Kidney tubule cell (primary cell): Measurements from ENCODE around the gene TTR.

ENCODE experiments used
- DNase-seq: peaks from one replicate; pipeline ENCODE4 v3.0.0-alpha.2; 2018; ENCODE audit warnings: low spot score

TTR gene

DNA sequence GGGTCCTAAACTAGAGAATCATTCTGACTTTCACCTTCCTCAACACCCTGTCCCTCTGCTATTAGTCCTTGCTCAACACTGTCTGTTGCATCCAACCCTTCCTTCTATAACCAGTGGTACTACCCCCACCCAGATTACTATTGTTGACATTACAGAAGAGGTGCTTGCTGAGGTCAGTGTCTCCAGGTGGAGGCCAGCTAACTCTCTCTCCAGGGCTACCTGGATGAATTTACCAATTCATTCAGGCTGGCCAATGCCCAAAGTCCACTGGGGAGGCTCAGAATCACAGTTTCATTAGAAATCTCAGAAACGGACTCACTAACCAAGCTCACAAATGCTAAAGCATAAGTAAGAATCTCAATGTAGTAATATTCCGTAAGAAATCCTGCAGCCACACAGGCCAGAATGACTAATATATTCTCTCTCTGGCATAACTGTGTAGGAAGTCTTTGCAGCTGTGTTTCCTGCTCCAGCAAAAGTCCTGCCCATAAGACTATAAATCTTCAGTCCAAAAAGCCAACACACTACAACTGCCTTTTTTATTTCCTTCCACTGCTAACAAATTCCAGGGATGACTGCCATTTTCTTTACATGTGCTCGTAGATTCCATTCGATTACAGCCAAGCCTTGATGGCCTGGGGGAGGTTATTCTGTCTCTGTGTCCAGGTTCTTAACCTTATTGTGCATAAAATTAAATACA is 10.0 kb upstream of the TTR start:
- peak; percentile 56 for DNase-seq

DNA sequence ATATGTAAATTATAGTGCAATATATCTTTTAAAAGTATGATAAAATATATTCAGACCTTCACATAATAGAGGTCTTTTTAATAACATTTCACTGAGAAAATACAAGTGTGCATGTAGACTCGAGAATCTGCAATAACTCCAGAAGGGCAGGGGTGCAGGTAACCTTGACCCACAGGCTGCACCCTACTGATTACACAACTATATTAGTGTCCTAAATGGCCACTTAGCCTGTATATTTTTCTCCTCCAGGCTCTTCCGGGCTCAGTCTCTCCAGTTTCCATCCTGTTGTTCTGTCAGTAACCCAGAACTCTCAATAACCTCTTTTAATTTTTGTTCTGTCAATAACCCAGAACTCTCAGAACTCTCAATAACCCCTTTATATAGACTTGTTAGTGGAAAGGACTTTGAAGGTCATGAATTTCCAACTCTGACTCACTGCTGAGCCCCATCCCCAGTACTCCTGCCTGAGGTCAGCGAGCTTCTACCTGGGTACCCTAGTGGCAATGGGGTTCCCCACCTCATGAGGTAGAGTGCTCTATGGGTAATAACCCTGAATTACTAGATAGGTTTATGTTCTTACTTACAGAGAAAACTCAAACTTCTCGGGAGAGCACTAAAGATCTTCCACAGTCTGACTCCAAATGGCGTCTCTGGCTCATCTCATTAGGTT is 8.4 kb upstream of the TTR start:
- DNase-seq: no peak

DNA sequence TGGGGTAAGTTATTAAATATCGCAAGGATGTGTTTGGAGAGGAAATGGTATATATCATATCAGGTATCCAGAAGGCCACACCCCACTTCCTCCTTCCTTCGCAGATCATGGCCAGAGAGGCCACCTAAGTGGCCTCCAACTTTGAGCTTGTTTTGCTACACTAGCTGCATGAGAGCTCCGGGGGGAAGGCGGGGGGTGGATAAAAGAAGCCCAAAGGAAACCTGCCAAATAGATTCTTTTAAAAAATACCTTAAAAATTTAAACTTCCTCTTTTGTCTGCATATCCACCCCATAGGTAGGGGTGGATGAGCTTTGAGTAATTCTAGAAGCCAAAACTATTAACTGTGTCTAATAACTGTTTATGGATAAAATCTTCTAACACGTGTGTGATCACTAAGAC is 5.7 kb upstream of the TTR start:
- DNase-seq: no peak

DNA sequence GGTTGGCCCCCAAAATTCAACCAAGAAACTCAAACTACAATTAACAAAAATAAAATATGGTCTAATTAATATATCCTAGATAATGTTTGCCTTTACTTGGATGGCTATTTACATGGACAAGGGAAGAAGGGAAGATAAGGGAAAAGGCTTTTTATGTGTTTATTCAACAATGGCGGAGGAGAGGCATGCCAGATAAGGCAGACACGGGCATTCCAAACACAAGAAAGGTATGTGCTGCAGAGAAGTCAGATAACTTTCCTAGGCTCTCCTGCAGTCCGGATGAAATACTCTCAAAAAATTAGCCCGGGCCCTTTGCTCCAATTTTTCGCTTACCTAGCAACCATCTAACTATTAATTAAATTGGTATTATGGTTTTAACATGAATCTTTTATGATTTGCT is 5.1 kb upstream of the TTR start:
- no peak for DNase-seq

DNA sequence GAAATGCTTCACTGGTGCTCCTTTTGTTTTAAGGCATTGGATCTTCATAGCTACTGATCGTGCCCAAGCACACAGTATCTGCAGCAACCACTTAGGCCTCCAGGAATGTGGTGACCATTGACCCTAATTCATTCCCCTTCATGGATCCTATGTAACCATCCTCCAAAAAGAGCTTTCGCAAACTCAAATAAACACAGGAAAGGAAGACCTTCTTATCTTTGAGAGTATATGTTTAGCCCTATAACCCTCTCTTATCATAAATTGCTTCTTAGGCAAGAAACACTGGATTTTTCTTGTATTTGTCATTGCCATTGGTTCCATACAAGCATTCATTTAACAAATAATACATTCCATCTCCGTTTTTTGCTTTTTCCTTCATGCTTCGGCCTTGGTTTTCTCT is 4.1 kb upstream of the TTR start:
- no peak for DNase-seq

DNA sequence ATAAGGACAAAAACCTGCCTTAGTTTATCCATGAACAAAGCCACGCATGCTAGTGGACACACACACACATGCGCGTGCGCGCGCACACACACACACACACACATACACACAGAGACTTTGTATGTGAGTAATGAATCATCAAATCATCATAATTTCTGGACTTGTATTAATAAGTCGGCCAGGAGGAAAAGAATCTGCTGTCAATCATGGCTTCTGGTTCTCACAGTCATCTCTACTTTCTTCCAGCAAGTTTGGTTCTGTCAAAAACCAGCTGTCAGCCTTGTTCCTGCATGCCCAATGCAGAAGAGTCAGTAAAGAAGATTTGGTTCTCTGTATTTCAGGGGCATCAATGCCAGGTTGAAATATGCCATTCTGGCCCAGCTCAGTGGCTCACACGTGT is 1.1 kb upstream of the TTR start:
- no peak for DNase-seq

DNA sequence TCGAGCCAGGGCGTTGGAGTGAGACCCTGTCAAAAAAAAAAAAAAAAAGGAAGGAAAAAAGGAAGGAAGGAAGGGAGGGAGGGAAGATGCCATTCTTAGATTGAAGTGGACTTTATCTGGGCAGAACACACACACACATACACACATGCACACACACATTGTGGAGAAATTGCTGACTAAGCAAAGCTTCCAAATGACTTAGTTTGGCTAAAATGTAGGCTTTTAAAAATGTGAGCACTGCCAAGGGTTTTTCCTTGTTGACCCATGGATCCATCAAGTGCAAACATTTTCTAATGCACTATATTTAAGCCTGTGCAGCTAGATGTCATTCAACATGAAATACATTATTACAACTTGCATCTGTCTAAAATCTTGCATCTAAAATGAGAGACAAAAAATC is 564 bp upstream of the TTR start:
- DNase-seq: no peak

DNA sequence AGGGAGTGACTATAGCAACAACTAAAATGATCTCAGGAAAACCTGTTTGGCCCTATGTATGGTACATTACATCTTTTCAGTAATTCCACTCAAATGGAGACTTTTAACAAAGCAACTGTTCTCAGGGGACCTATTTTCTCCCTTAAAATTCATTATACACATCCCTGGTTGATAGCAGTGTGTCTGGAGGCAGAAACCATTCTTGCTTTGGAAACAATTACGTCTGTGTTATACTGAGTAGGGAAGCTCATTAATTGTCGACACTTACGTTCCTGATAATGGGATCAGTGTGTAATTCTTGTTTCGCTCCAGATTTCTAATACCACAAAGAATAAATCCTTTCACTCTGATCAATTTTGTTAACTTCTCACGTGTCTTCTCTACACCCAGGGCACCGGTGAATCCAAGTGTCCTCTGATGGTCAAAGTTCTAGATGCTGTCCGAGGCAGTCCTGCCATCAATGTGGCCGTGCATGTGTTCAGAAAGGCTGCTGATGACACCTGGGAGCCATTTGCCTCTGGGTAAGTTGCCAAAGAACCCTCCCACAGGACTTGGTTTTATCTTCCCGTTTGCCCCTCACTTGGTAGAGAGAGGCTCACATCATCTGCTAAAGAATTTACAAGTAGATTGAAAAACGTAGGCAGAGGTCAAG is 955 bp downstream of the TTR start:
- DNase-seq: no peak

DNA sequence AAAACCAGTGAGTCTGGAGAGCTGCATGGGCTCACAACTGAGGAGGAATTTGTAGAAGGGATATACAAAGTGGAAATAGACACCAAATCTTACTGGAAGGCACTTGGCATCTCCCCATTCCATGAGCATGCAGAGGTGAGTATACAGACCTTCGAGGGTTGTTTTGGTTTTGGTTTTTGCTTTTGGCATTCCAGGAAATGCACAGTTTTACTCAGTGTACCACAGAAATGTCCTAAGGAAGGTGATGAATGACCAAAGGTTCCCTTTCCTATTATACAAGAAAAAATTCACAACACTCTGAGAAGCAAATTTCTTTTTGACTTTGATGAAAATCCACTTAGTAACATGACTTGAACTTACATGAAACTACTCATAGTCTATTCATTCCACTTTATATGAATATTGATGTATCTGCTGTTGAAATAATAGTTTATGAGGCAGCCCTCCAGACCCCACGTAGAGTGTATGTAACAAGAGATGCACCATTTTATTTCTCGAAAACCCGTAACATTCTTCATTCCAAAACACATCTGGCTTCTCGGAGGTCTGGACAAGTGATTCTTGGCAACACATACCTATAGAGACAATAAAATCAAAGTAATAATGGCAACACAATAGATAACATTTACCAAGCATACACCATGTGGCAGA is 3.6 kb downstream of the TTR start:
- peak; percentile 33 for DNase-seq

DNA sequence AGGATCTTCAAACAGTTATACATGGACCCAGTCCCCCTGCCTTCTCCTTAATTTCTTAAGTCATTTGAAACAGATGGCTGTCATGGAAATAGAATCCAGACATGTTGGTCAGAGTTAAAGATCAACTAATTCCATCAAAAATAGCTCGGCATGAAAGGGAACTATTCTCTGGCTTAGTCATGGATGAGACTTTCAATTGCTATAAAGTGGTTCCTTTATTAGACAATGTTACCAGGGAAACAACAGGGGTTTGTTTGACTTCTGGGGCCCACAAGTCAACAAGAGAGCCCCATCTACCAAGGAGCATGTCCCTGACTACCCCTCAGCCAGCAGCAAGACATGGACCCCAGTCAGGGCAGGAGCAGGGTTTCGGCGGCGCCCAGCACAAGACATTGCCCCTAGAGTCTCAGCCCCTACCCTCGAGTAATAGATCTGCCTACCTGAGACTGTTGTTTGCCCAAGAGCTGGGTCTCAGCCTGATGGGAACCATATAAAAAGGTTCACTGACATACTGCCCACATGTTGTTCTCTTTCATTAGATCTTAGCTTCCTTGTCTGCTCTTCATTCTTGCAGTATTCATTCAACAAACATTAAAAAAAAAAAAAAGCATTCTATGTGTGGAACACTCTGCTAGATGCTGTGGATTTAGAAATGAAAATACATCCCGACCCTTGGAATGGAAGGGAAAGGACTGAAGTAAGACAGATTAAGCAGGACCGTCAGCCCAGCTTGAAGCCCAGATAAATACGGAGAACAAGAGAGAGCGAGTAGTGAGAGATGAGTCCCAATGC is 4.6 kb downstream of the TTR start:
- peak; percentile 96 for DNase-seq

DNA sequence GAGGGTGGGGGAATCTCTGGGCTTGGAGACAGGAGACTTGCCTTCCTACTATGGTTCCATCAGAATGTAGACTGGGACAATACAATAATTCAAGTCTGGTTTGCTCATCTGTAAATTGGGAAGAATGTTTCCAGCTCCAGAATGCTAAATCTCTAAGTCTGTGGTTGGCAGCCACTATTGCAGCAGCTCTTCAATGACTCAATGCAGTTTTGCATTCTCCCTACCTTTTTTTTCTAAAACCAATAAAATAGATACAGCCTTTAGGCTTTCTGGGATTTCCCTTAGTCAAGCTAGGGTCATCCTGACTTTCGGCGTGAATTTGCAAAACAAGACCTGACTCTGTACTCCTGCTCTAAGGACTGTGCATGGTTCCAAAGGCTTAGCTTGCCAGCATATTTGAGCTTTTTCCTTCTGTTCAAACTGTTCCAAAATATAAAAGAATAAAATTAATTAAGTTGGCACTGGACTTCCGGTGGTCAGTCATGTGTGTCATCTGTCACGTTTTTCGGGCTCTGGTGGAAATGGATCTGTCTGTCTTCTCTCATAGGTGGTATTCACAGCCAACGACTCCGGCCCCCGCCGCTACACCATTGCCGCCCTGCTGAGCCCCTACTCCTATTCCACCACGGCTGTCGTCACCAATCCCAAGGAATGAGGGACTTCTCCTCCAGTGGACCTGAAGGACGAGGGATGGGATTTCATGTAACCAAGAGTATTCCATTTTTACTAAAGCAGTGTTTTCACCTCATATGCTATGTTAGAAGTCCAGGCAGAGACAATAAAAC is 6.5 kb downstream of the TTR start:
- peak; percentile 60 for DNase-seq

DNA sequence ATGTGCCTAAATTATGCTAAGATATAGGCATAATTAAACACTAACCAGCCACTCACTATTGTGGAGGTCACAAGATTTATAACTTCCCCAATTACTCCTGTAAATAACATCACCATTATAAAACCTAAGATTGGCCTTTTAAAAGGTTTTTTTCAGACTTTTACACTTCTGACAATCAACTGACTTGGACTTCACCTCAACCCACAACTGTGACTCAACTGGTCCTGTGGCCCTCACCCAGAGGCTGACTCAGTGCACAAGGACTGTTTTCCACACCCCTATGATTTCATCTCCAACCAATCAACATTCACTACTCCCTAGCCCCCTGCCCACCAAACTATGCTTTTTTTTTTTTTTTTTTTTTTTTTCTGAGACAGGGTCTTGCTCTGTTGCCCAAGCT is 11.6 kb downstream of the TTR start:
- peak; percentile 72 for DNase-seq

DNA sequence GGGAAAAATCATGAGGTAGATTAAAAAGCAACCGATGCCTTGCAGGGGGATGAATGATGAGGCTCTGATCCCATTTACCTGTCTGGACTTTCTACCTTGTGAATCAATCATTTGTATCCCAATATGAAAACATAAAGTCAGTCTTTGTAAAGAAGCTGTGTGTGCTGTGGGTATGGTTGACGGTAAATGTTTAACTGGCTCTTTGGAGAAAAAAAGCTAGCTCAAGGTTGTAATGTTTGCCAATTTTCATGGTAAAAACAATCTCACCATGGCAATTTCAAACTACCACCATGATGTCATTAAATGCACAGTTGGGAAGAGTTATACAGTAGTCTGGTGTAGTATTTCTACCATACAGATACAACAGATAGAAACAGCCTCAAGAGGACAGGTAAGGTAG is 14.6 kb downstream of the TTR start:
- DNase-seq: peak; percentile 40

DNA sequence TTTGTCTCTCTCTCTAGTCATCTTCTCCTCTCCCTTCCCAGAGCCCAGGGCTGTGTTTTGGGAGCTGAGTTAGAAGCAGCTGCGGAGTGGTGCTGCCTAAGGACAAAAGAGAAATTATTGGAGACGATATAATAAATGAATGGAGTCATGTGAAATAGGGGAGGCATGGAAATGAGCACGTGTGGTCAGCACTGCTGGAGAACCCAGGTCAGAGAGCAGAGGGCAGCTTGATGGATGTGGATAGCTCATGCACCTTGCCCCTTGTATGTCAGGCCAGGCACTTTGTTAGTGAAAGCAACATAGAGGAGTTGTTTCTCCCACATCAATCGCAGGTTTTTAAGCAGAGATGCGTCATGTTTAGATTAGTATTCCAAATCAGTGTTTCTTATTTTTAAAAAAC is 15.7 kb downstream of the TTR start:
- no peak for DNase-seq

DNA sequence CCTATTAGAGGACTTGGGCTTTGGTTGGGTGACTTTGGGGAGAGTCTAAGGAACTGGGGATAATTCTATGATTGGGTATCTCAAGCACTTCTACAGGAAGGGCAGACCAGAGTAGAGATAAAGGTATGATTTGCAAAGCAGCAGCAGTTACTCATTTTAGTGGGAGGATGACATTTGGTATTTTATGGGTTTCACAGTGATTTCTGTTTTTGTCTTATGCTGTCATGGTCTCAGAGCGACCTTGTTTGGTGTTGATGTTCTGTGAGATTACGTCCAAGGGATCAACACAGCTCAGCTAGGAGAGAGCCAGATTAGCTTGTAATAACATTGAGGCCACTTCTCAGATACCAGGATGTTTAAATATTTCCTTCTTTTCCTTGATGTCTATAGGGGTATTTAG is 18.2 kb downstream of the TTR start:
- no peak for DNase-seq

DNA sequence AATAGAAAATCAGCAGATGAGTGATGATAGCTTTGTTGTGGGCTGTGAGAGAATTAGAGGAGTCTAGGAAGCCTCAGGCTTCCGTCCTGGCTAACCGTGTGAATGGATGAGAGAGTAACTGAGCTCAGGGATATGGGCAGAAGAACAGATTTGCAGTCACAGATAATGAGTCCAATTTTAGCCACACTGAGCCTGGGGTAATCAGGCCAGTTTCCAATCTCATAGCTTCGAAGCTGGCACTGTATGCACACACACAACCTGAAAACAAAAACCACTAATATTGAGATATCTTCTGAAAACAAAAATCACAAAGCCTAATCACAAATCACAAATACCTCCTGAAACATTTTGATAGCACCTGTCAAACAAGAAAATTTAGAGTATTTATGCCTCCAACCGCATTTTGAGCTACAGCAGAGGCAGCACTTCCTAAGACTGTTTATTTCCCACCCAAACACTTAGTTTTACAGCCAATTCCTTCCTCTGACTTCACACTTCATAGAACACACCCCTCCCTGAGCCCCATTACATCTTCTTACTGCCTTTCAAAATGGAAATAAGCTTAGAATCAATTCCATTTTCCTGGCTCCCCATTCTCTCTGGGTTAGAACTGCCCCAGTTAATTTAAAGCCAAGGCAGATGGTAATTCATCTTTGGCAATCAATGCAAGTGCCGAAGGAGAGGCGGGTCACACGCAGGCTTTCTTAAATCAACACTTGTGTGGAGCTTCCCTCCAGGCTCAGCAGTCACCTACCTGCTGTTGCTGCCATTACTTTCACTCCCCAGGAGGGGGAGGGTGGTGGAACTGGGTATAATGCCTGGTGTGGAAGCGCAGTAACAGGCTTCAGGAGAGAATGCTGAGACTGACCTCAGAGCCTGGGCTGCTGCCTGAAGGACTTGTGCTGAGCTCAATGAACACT is 18.9 kb downstream of the TTR start:
- DNase-seq: peak; percentile 41

DNA sequence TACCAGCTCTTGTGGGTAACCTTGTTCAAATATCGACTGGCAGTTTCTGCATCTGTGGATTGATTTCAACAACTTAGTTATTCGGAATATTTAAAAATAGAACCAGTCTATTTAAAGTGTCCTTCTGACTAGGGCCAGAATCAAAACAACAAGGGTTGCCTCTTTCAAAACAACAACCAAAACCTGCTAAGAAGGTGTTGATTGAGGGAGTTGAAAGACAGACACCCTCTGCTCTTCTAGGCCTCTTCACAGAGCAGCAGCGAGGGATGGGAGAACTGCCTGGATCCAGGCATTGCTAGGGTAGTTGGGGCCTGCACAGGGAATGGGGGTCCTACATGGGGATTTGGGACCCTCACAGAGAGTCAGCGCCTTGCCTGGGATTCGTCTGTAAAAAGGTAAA is 19.8 kb downstream of the TTR start:
- DNase-seq: no peak

DNA sequence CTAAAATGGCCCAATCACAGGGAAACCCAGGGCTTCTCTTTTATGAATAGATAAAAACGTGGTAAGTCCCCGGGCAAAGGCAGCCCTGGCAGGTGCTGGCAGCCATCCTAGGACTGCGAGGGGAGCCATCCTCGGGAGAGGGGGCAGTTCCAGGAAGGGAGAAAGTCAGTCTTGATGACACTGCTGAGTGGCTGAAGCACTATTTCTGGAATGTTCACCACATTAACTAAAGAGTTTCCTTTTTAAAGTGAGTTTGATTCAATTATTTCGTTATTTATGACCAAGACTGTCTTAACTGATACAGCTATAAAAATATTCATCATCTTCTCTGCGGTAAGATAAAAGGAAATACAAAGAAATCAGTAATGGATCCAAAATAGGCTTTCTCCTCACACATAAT is 20.4 kb downstream of the TTR start:
- no peak for DNase-seq

DNA sequence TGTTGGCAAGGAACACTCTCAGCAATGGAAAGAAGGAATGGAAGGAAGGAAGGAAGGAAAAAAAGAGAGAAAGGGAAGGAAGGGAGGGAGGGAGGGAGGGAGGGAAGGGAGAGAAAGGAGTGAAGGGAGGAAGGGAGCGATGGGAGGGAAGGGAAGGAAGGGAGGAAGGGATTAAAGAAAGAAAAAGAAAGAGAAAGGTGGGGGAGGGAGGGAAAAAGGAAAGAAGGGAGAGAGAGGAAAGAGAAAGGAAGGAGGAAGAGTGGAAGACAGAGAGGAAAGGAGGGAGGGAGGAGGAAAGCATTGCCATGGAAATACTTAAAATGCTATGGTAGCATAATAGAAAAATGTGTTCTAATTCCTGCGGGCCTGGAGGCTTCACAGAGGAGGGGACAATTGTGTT is 22.4 kb downstream of the TTR start:
- DNase-seq: no peak

DNA sequence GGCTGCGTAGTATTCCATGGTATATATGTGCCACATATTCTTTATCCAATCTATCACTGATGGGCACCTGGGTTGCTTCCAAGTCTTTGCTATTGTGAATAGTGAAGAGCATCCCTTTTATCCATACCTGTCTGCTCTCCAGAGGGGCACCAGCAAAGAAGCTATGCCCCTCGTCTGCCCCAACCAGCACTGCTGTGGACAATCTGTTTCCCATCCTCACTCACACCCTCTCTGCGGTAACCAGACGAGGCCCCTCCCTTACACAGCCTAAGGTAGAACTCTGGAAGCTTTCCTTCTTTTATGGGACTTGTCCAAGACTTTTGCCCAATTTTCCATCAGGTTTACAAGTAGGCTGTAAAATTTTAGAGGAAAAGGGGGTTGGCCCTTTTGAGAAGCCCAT is 24.9 kb downstream of the TTR start:
- DNase-seq: no peak
